Tibial artery (tissue), 4 donors: ENCODE data around the gene ZNF521.

ENCODE experiments used
- DNase-seq, 2 donors: peaks; one replicate each; pipeline ENCODE4 v3.0.0-alpha.2; 2019
- H3K27ac ChIP-seq, 2 donors: fragments of 200-600 bp; sonication (generic) in 1 of 2; 1 replicate in 1 of 2; 2 replicates in 1 of 2; pipeline ENCODE4 v1.5.1; 2018 to 2019; ENCODE audit warnings: mild to moderate bottlenecking in 1 of 2
- H3K27me3 ChIP-seq, 2 donors: fragments of 200-600 bp; sonication (generic) in 1 of 2; one replicate each; pipeline versions ENCODE4 v1.5.1 to v1.6.0; 2016 to 2019
- H3K36me3 ChIP-seq, 3 donors: fragments of 200-600 bp; sonication (generic) in 2 of 3; one replicate each; pipeline ENCODE4 v1.5.1; 2016 to 2019; ENCODE audit warnings: mild to moderate bottlenecking in 2 of 3
- H3K4me1 ChIP-seq, 4 donors: fragments of 200-600 bp; sonication (generic) in 2 of 4; 1 replicate in 3 of 4; 2 replicates in 1 of 4; pipeline ENCODE4 v1.5.1; 2016 to 2019
- H3K4me3 ChIP-seq, 2 donors: fragments of 200-600 bp; sonication (generic) in 1 of 2; 1 replicate in 1 of 2; 2 replicates in 1 of 2; pipeline ENCODE4 v1.5.1; 2018 to 2019; ENCODE audit warnings: mild to moderate bottlenecking in 2 of 2
- H3K9me3 ChIP-seq, 3 donors: fragments of 200-600 bp; sonication (generic) in 1 of 3; one replicate each; pipeline ENCODE4 v1.5.1; 2016 to 2019
- intact Hi-C: fragments of 100-400 bp; cut with DNase I; formaldehyde crosslinking; loops from one replicate; pipeline ENCODE4 v1.15.0; 2023; ENCODE audit warnings: low total_unique reads
- TF ChIP-seq, protein P1 (sequence below), 2 experiments: fragments of 200-600 bp in 1 of 2; fragments of 450-650 bp in 1 of 2; IDR thresholded peaks; one replicate each; pipeline ENCODE4 v1.5.1; 2017 to 2019; ENCODE audit warnings: antibody characterized with exemption in 2 of 2, mild to moderate bottlenecking in 1 of 2, moderate library complexity in 1 of 2

Gene ZNF521

DNA sequence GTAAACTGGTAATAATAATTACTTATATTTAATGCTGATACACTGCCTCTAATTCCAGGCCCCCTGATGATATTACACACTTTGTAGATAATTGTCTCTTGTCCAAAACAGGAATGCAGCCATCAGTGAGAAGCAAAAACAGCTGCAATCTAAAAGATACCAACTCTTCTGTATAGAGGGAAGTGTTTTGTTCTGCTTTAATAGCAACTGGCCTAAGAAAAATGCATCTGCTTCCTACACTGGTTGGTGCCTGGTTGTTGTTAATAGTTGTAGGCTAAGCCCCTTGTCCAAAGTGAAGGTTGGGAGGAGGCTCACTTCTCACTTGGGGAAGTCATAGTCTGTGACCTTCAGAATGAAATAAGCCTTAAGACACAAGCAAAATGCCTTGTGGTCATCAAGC, 332.0 kb downstream of the ZNF521 start:
- Histone ChIP-seq H3K4me3 (no peak overlapping the region), H3K36me3 (no peaks in the 10 kb centered on the region), H3K9me3 (no peaks in the 10 kb centered on the region), H3K27me3 (peaks cover 0 to 4% of the 10 kb centered on the region in 2 donors), H3K27ac (no peak overlapping the region), H3K4me1 (no peaks in the 10 kb centered on the region)
- TF ChIP-seq, protein P1, sequence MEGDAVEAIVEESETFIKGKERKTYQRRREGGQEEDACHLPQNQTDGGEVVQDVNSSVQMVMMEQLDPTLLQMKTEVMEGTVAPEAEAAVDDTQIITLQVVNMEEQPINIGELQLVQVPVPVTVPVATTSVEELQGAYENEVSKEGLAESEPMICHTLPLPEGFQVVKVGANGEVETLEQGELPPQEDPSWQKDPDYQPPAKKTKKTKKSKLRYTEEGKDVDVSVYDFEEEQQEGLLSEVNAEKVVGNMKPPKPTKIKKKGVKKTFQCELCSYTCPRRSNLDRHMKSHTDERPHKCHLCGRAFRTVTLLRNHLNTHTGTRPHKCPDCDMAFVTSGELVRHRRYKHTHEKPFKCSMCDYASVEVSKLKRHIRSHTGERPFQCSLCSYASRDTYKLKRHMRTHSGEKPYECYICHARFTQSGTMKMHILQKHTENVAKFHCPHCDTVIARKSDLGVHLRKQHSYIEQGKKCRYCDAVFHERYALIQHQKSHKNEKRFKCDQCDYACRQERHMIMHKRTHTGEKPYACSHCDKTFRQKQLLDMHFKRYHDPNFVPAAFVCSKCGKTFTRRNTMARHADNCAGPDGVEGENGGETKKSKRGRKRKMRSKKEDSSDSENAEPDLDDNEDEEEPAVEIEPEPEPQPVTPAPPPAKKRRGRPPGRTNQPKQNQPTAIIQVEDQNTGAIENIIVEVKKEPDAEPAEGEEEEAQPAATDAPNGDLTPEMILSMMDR (IDR thresholded peaks at IDR 0.05), result no peak
- DNase-seq, result no peak
- intact Hi-C loops, result no loop called here

DNA sequence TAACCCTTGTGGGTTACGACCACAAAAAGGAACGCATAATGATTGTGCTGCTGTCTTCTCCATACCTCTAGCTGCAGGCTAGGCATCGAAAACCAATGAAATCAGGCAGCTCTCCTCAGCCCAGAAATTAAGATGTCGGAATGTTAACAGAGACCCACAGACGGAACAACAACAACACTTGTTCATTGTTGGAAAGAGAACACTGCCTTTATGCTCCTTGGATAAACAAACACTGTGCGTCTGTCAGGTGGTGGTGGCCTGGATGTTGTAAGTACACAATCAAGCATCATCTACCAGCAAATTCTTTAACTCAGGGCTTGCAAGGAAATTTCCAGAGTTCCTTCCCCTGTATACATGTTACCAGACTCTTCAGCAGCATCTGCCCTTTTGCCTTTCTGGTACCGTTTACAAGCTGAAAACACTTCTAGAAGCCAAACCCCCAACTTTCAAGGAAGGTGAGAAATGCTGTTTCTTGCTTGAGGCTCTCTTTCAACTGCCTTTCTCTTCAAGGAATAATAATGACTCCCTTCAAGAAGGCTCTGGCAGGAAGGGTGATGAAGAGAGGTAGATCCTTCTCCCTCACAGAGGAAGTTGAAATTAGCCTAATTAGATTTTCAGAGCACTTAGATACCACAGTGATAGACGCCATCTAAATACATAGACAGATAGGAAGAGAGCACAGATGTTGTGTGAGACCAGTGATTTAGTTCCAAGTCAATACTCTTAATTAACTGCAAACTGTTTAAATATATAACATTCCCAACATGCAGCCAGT, 332.7 kb downstream of the ZNF521 start:
- Histone ChIP-seq H3K4me3 (no peak overlapping the region), H3K4me1 (no peaks in the 10 kb centered on the region), H3K27me3 (peaks cover 0 to 4% of the 10 kb centered on the region in 2 donors), H3K36me3 (no peaks in the 10 kb centered on the region), H3K27ac (no peak overlapping the region), H3K9me3 (no peaks in the 10 kb centered on the region)
- no peak for DNase-seq
- TF ChIP-seq, protein P1 (IDR thresholded peaks at IDR 0.05), result no peak
- intact Hi-C loops, result no loop called here

DNA sequence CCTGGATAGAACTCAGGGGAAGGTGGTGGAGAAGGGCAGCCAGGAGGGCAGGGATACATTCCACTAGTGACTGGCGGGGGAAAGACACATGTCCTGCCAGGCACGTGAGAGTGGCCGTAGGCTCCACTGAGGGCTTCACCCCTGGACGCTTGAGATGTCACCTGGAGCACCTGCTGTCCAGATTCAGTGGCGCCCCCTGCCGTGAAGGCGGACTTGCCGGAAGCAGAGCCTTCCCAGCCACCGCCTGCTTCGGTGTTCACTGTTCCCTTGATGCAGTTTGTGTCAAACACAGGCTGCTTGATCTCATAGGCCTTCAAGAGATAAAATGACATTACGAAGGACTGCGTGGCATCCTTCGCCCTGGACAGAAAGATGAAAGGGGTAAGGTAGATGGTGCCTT, 335.3 kb downstream of the ZNF521 start:
- DNase-seq, result no peak
- Histone ChIP-seq H3K27me3 (peaks cover 0 to 4% of the 10 kb centered on the region in 2 donors), H3K4me3 (no peak overlapping the region), H3K9me3 (no peaks in the 10 kb centered on the region), H3K4me1 (no peaks in the 10 kb centered on the region), H3K27ac (no peak overlapping the region), H3K36me3 (no peaks in the 10 kb centered on the region)
- intact Hi-C loops, result no loop called here
- TF ChIP-seq, protein P1 (IDR thresholded peaks at IDR 0.05), result no peak

DNA sequence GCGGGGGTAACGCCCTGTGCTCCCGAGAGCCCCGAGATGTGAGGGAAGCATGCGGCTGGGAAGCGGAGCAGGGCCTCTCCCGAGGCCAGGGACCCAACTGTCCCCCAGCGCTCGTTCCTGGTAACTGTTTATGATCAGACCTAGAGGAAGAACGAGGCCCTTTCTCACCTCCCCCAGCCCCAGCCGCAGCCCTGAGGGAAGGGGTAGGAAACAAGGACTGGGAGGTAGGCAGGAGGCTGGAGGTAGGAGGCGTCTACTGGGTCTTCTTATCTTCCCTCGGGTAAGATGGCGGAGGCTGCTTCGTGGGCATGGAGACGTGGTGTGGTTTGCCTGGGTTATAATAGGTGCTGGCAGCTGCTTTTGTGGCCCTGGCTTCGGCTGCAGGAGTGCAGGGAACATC, 335.8 kb downstream of the ZNF521 start:
- Histone ChIP-seq H3K9me3 (no peaks in the 10 kb centered on the region), H3K27ac (no peak overlapping the region), H3K4me3 (no peak overlapping the region), H3K36me3 (no peaks in the 10 kb centered on the region), H3K4me1 (no peaks in the 10 kb centered on the region), H3K27me3 (peaks cover 0 to 4% of the 10 kb centered on the region in 2 donors)
- intact Hi-C loops, result no loop called here
- TF ChIP-seq, protein P1 (IDR thresholded peaks at IDR 0.05), result no peak
- DNase-seq, result no peak
